Stomach (tissue), 9 donors: Measurements from ENCODE around the gene NTRK3. TPM values are rescaled to one million over a fixed set of nuclear protein-coding genes. Genes with fewer than 3 reads are reported as not detected.

Experiments used
- DNase-seq, 2 donors: peaks; one replicate each; pipeline versions ENCODE4 v3.0.0 to v3.0.0-alpha.2; 2013 to 2019
- H3K27ac ChIP-seq, 5 donors: fragments of 200-600 bp in 4 of 5; sonication (generic) in 4 of 5; one replicate each; pipeline ENCODE4 v1.5.1; 2013 to 2019; ENCODE audit warnings: mild to moderate bottlenecking in 1 of 5, moderate library complexity in 1 of 5
- H3K27me3 ChIP-seq, 3 donors: fragments of 200-600 bp; sonication (generic); one replicate each; pipeline ENCODE4 v1.5.1; 2017 to 2019; ENCODE audit warnings: mixed run types in 1 of 3
- H3K36me3 ChIP-seq, 4 donors: fragments of 200-600 bp; sonication (generic); 1 replicate in 3 of 4; 2 replicates in 1 of 4; pipeline ENCODE4 v1.5.1; 2016 to 2019
- H3K4me1 ChIP-seq, 4 donors: fragments of 200-600 bp; sonication (generic); one replicate each; pipeline ENCODE4 v1.5.1; 2016 to 2019
- H3K4me3 ChIP-seq, 4 donors: fragments of 200-600 bp; sonication (generic) in 3 of 4; one replicate each; pipeline ENCODE4 v1.5.1; 2016 to 2019; ENCODE audit warnings: mild to moderate bottlenecking in 1 of 4
- H3K9me3 ChIP-seq, 4 donors: fragments of 200-600 bp; sonication (generic); one replicate each; pipeline ENCODE4 v1.5.1; 2016 to 2019
- CTCF ChIP-seq, 7 experiments: fragments of 450-650 bp in 4 of 7; fragments of 200-600 bp in 3 of 7; sonication (generic) in 3 of 7; IDR thresholded peaks; one replicate each; pipeline ENCODE4 v1.5.1; 2016 to 2019; ENCODE audit warnings: antibody characterized with exemption in 7 of 7, control low read depth in 2 of 7, mild to moderate bottlenecking in 1 of 7
- EP300 ChIP-seq: sonication (generic); formaldehyde crosslinking; IDR thresholded peaks from one replicate; pipeline ENCODE4 v1.6.1; 2017; ENCODE audit warnings: antibody characterized with exemption
- POLR2A ChIP-seq, 4 donors: fragments of 450-650 bp; IDR thresholded peaks; one replicate each; pipeline ENCODE4 v1.6.1; 2016; ENCODE audit warnings: antibody characterized with exemption in 4 of 4, control low read depth in 2 of 4, mild to moderate bottlenecking in 1 of 4, moderate library complexity in 1 of 4
- POLR2AphosphoS5 ChIP-seq, 3 donors: sonication (generic); formaldehyde crosslinking; IDR thresholded peaks; one replicate each; pipeline ENCODE4 v1.6.1; 2016; ENCODE audit warnings: antibody characterized with exemption in 3 of 3
- WGBS, 5 donors: extraction: QIAGEN DNeasy Blood & Tissue Kit in 3 of 5; methylation state at CpG; one replicate each; pipeline versions ENCODE4 v1.1.5 to v1.1.7; 2013 to 2018; 5-methylcytosine and 5-hydroxymethylcytosine counted together
- intact Hi-C: fragments of 100-400 bp; cut with DNase I; formaldehyde crosslinking; loops from one replicate; pipeline ENCODE4 v1.15.1; 2023; ENCODE audit warnings: low total_unique reads
- polyA plus RNA-seq, 3 donors: library from polyadenylated mRNA; stranded (reverse); fragments of 200-250 nt; gene quantifications; one replicate each; pipeline ENCODE4 v1.2.3, GENCODE V29; 2013
- total RNA-seq, 5 donors: library from RNA; depleted of rRNA; stranded (reverse); fragments of >200 nt; gene quantifications; one replicate each; pipeline versions ENCODE4 v1.1.0 to v1.2.3, GENCODE V29; 2014 to 2016
- donor health status: healthy with polysubstance abuse.
- donor health status: Bipolar disorder and iron deficiency.
- donor health status: healthy.

Gene NTRK3
- total and polyA plus RNA-seq, 8 donors, result under 0.01 to 18.2 (median 1.0) TPM; not detected in 1

GRCh38 chr15:88276821-88277410 lies 20.4 kb upstream of the NTRK3 start:
- no peak overlapping the region for H3K4me3 ChIP-seq
- H3K36me3 ChIP-seq, result no peaks in the 10 kb centered on the region
- H3K27ac ChIP-seq, result no peak overlapping the region
- intact Hi-C loops, result no loop called here
- no peaks in the 10 kb centered on the region for H3K4me1 ChIP-seq
- H3K27me3 ChIP-seq, result peaks cover 0 to 67% (median 13%) of the 10 kb centered on the region in 3 donors
- no peak for TF ChIP-seq EP300
- no peak for TF ChIP-seq CTCF (IDR thresholded peaks at IDR 0.05)
- no peak for TF ChIP-seq POLR2AphosphoS5 (IDR thresholded peaks at IDR 0.05)
- no peak for TF ChIP-seq POLR2A (IDR thresholded peaks at IDR 0.05)
- no peak for DNase-seq
- H3K9me3 ChIP-seq, result peaks cover 0 to 6% (median 0%) of the 10 kb centered on the region in 4 donors
- 61 to 69% (median 66%) methylated on average over 15 to 16 of the region's 16 CpGs for WGBS, 5 donors

- intact Hi-C loops, result no loop called here
- Histone ChIP-seq H3K4me1 (no peaks in the 10 kb centered on the region), H3K27ac (no peak overlapping the region), H3K9me3 (peaks cover 0 to 6% (median 0%) of the 10 kb centered on the region in 4 donors), H3K4me3 (no peak overlapping the region), H3K36me3 (no peaks in the 10 kb centered on the region), H3K27me3 (peaks cover 0 to 56% (median 13%) of the 10 kb centered on the region in 3 donors)
- TF ChIP-seq CTCF (IDR thresholded peaks at IDR 0.05) (no peak), EP300 (no peak), POLR2A (IDR thresholded peaks at IDR 0.05) (no peak), POLR2AphosphoS5 (IDR thresholded peaks at IDR 0.05) (no peak)
- WGBS, 5 donors, result 27 to 52% (median 42%) methylated on average over 10 of the region's 10 CpGs
- DNase-seq, result no peak
Observed at GRCh38 chr15:88275804-88276203, 19.3 kb upstream of the NTRK3 start.

- Histone ChIP-seq H3K27me3 (peaks cover 0 to 56% (median 13%) of the 10 kb centered on the region in 3 donors), H3K9me3 (peaks cover 0 to 4% (median 0%) of the 10 kb centered on the region in 4 donors), H3K4me1 (no peaks in the 10 kb centered on the region), H3K4me3 (no peak overlapping the region), H3K36me3 (no peaks in the 10 kb centered on the region), H3K27ac (no peak overlapping the region)
- 26 to 37% (median 29%) methylated on average over 10 to 11 of the region's 11 CpGs for WGBS, 5 donors
- no peak for TF ChIP-seq POLR2AphosphoS5 (IDR thresholded peaks at IDR 0.05)
- TF ChIP-seq EP300, result no peak
- TF ChIP-seq POLR2A (IDR thresholded peaks at IDR 0.05), result no peak
- TF ChIP-seq CTCF (IDR thresholded peaks at IDR 0.05), result peak in 5 of 7 experiments; percentile 21 to 73 (median 55)
- DNase-seq, result peak; percentile 50 to 84
- intact Hi-C loops, result no loop called here
Observed at GRCh38 chr15:88274553-88275460, 18.3 kb upstream of the NTRK3 start.

- DNase-seq, result no peak
- TF ChIP-seq CTCF (IDR thresholded peaks at IDR 0.05) (no peak), EP300 (no peak), POLR2AphosphoS5 (IDR thresholded peaks at IDR 0.05) (no peak), POLR2A (IDR thresholded peaks at IDR 0.05) (no peak)
- Histone ChIP-seq H3K27ac (no peak overlapping the region), H3K27me3 (peaks cover 0 to 50% (median 13%) of the 10 kb centered on the region in 3 donors), H3K4me1 (no peaks in the 10 kb centered on the region), H3K4me3 (no peak overlapping the region), H3K36me3 (no peaks in the 10 kb centered on the region), H3K9me3 (no peaks in the 10 kb centered on the region)
- 56 to 92% (median 80%) methylated on average over 2 of the region's 2 CpGs for WGBS, 5 donors
- intact Hi-C loops, result no loop called here
Observed at GRCh38 chr15:88272421-88272820, 15.9 kb upstream of the NTRK3 start.
